ENCODE results near the gene PSMD7. TPM values are rescaled to one million over a fixed set of nuclear protein-coding genes. Genes with fewer than 3 reads are reported as not detected.

PSMD7 gene
- total and polyA plus RNA-seq, 2 of the 13 experiments (the other 11 are each of a cell fraction or from before 2014, with no cell fraction given), result 105 to 224 TPM

DNA sequence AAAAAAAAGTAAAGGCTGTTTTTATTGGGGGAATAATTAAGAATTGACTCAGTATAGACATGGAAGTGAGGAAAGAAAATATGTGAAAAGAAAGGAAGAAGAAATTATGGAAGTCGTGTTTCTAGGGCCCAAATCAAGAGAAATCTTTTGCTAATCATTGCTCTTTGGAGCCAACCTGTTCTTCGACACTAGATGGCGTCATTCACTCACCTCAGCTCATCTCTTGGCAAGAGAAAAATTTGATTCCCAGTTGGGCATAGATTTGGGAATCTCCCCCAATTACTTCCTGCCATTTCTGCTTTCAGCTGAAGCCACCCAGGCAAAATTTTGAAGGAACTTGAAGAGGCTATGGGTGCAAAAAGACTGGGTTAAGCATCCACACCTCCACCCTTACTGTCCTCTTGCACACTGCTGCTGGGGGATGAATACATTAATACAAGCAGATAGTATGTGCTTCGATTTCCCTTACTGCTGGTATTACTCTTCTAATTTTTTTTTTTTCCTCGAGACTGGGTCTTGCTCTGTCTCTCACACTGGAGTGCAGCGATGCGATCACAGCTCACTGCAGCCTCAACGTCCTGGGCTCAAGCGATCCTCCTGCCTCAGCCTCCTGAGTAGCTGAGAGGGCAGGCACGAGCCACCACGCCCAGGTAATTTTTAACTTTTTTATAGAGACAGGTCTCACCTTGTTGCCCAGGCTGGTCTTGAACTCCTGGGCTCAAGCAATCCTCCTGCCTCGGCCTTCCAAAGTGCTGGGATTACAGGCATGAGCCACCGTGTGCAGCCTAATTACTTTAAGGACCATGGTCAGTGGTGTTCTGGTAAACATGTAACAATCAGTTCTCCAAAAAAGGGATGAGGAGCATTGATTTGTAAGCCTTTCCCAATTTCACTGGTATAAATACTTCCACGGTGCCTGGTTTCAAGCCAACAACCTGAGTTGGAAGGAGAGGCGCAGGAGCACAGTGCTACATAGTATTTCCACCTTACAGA, 13.5 kb downstream of the PSMD7 start (continued):
- TF ChIP-seq MATR3 (CRISPR knock-in tag; IDR thresholded peaks at IDR 0.05) (no peak), CBX1 (IDR thresholded peaks at IDR 0.05; ENCODE audit: low read depth) (no peak), STAG1 (CRISPR knock-in tag; IDR thresholded peaks at IDR 0.05) (peak; percentile 86), SRSF4 (IDR thresholded peaks at IDR 0.05; ENCODE audit: low read depth, low read length, poor library complexity, severe bottlenecking) (no peak), ZNF446 (CRISPR knock-in tag; IDR thresholded peaks at IDR 0.05) (no peak), GTF3A (CRISPR knock-in tag; conservative IDR thresholded peaks at IDR 0.05) (no peak), ZNF510 (CRISPR knock-in tag; IDR thresholded peaks at IDR 0.05; ENCODE audit: low read depth) (no peak), GABPA (IDR thresholded peaks at IDR 0.05; ENCODE audit: low read depth, low read length) (no peak), GABPA (CRISPR knock-in tag; IDR thresholded peaks at IDR 0.05; ENCODE audit: low read depth) (no peak), ZNF329 (CRISPR knock-in tag; IDR thresholded peaks at IDR 0.05; ENCODE audit: low read depth) (no peak), NCOA1 (CRISPR knock-in tag; IDR thresholded peaks at IDR 0.05) (no peak), ZNF263 (CRISPR knock-in tag; IDR thresholded peaks at IDR 0.05) (no peak)
- TF ChIP-seq, protein P1, sequence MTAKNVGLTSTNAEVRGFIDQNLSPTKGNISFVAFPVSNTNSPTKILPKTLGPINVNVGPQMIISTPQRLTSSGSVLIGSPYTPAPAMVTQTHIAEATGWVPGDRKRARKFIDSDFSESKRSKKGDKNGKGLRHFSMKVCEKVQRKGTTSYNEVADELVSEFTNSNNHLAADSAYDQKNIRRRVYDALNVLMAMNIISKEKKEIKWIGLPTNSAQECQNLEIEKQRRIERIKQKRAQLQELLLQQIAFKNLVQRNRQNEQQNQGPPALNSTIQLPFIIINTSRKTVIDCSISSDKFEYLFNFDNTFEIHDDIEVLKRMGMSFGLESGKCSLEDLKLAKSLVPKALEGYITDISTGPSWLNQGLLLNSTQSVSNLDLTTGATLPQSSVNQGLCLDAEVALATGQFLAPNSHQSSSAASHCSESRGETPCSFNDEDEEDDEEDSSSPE (CRISPR knock-in tag; IDR thresholded peaks at IDR 0.05), result no peak
- TF ChIP-seq, protein P2, sequence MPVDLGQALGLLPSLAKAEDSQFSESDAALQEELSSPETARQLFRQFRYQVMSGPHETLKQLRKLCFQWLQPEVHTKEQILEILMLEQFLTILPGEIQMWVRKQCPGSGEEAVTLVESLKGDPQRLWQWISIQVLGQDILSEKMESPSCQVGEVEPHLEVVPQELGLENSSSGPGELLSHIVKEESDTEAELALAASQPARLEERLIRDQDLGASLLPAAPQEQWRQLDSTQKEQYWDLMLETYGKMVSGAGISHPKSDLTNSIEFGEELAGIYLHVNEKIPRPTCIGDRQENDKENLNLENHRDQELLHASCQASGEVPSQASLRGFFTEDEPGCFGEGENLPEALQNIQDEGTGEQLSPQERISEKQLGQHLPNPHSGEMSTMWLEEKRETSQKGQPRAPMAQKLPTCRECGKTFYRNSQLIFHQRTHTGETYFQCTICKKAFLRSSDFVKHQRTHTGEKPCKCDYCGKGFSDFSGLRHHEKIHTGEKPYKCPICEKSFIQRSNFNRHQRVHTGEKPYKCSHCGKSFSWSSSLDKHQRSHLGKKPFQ (CRISPR knock-in tag; IDR thresholded peaks at IDR 0.05; ENCODE audit: insufficient replicate concordance), result no peak
- TF ChIP-seq, protein P3, sequence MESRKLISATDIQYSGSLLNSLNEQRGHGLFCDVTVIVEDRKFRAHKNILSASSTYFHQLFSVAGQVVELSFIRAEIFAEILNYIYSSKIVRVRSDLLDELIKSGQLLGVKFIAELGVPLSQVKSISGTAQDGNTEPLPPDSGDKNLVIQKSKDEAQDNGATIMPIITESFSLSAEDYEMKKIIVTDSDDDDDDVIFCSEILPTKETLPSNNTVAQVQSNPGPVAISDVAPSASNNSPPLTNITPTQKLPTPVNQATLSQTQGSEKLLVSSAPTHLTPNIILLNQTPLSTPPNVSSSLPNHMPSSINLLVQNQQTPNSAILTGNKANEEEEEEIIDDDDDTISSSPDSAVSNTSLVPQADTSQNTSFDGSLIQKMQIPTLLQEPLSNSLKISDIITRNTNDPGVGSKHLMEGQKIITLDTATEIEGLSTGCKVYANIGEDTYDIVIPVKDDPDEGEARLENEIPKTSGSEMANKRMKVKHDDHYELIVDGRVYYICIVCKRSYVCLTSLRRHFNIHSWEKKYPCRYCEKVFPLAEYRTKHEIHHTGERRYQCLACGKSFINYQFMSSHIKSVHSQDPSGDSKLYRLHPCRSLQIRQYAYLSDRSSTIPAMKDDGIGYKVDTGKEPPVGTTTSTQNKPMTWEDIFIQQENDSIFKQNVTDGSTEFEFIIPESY (CRISPR knock-in tag; IDR thresholded peaks at IDR 0.05), result no peak
- TF ChIP-seq, protein P4, sequence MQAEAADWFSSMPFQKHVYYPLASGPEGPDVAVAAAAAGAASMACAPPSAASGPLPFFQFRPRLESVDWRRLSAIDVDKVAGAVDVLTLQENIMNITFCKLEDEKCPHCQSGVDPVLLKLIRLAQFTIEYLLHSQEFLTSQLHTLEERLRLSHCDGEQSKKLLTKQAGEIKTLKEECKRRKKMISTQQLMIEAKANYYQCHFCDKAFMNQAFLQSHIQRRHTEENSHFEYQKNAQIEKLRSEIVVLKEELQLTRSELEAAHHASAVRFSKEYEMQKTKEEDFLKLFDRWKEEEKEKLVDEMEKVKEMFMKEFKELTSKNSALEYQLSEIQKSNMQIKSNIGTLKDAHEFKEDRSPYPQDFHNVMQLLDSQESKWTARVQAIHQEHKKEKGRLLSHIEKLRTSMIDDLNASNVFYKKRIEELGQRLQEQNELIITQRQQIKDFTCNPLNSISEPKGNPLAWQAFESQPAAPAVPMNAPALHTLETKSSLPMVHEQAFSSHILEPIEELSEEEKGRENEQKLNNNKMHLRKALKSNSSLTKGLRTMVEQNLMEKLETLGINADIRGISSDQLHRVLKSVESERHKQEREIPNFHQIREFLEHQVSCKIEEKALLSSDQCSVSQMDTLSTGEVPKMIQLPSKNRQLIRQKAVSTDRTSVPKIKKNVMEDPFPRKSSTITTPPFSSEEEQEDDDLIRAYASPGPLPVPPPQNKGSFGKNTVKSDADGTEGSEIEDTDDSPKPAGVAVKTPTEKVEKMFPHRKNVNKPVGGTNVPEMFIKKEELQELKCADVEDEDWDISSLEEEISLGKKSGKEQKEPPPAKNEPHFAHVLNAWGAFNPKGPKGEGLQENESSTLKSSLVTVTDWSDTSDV (CRISPR knock-in tag; IDR thresholded peaks at IDR 0.05), result no peak
- TF ChIP-seq, protein P5, sequence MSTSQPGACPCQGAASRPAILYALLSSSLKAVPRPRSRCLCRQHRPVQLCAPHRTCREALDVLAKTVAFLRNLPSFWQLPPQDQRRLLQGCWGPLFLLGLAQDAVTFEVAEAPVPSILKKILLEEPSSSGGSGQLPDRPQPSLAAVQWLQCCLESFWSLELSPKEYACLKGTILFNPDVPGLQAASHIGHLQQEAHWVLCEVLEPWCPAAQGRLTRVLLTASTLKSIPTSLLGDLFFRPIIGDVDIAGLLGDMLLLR (CRISPR knock-in tag; IDR thresholded peaks at IDR 0.05), result no peak
- TF ChIP-seq, protein P6, sequence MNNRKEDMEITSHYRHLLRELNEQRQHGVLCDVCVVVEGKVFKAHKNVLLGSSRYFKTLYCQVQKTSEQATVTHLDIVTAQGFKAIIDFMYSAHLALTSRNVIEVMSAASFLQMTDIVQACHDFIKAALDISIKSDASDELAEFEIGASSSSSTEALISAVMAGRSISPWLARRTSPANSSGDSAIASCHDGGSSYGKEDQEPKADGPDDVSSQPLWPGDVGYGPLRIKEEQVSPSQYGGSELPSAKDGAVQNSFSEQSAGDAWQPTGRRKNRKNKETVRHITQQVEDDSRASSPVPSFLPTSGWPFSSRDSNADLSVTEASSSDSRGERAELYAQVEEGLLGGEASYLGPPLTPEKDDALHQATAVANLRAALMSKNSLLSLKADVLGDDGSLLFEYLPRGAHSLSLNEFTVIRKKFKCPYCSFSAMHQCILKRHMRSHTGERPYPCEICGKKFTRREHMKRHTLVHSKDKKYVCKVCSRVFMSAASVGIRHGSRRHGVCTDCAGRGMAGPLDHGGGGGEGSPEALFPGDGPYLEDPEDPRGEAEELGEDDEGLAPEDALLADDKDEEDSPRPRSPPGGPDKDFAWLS (CRISPR knock-in tag; IDR thresholded peaks at IDR 0.05; ENCODE audit: borderline replicate concordance), result no peak

Measured in HepG2 (cell line).